SU-DHL-6 (cell line): ENCODE measurements around the gene COL18A1.

Experiments
- H2AFZ ChIP-seq: fragments of 200-600 bp; sonication (generic); 2 replicates; pipeline ENCODE4 v1.6.1; 2014; ENCODE audit warnings: low read depth, mild to moderate bottlenecking, moderate library complexity, mixed read lengths, antibody characterized with exemption, low read length; ENCODE audit not compliant: severe bottlenecking
- H3F3A ChIP-seq: fragments of 200-600 bp; shearing (Covaris generic); 2 replicates; pipeline ENCODE4 v1.6.0; 2016; ENCODE audit warnings: antibody characterized with exemption, mild to moderate bottlenecking; ENCODE audit not compliant: insufficient read depth
- H3K27ac ChIP-seq: fragments of 200-600 bp; sonication (generic); 2 replicates; pipeline ENCODE4 v1.5.1; 2016; ENCODE audit warnings: low read depth, mild to moderate bottlenecking, low read length, moderate library complexity, mixed read lengths
- H3K27me3 ChIP-seq: fragments of 200-600 bp; sonication (generic), shearing (Covaris generic); 2 replicates; pipeline ENCODE4 v1.6.0; 2014; ENCODE audit warnings: mild to moderate bottlenecking, low read length
- H3K36me3 ChIP-seq: fragments of 200-600 bp; sonication (generic); 2 replicates; pipeline ENCODE4 v1.6.1; 2014; ENCODE audit warnings: mild to moderate bottlenecking, low read length, mixed read lengths
- H3K4me2 ChIP-seq: fragments of 300-600, 200-600 bp; shearing (Covaris generic), sonication (generic); 2 replicates; pipeline ENCODE4 v1.6.0; 2014; ENCODE audit warnings: low read length, low read depth, mild to moderate bottlenecking; ENCODE audit not compliant: poor library complexity, severe bottlenecking
- H3K4me3 ChIP-seq: fragments of 200-600 bp; sonication (generic); 2 replicates; pipeline ENCODE4 v1.5.1; 2014; ENCODE audit warnings: antibody characterized with exemption, low read length, mild to moderate bottlenecking, mixed read lengths; ENCODE audit not compliant: insufficient read depth, poor library complexity, severe bottlenecking
- H3K79me2 ChIP-seq: fragments of 200-600 bp; sonication (generic); 2 replicates; pipeline ENCODE4 v1.6.1; 2014; ENCODE audit warnings: mild to moderate bottlenecking, low read length, moderate library complexity; ENCODE audit not compliant: insufficient read depth
- H3K9ac ChIP-seq: fragments of 200-600 bp; sonication (generic); 2 replicates; pipeline ENCODE4 v1.7.0; 2014; ENCODE audit warnings: mild to moderate bottlenecking, low read length
- H3K9me2 ChIP-seq: fragments of 200-600 bp; sonication (generic); replicated peaks from 2 replicates; pipeline ENCODE4 v1.6.1; 2014; ENCODE audit warnings: low read length; ENCODE audit not compliant: insufficient read depth
- H3K9me3 ChIP-seq: fragments of 200-600 bp; sonication (generic); 2 replicates; pipeline ENCODE4 v1.6.1; 2014; ENCODE audit warnings: low read length, mixed read lengths; ENCODE audit not compliant: insufficient read depth
- H4K20me1 ChIP-seq: fragments of 200-600 bp; sonication (generic); 2 replicates; pipeline ENCODE4 v1.6.1; 2014; ENCODE audit warnings: low read depth, mild to moderate bottlenecking, antibody characterized with exemption, low read length, moderate library complexity, mixed read lengths
- EZH2phosphoT487 ChIP-seq: fragments of 200-600 bp; sonication (generic), shearing (Covaris generic); conservative IDR thresholded peaks from 2 replicates; pipeline ENCODE4 v1.6.1; 2018; ENCODE audit warnings: mild to moderate bottlenecking, antibody characterized with exemption, low read length, moderate library complexity, mixed read lengths
- TF ChIP-seq, protein P1 (sequence below): fragments of 200-600 bp; sonication (generic); IDR thresholded peaks from one replicate; pipeline ENCODE4 v1.5.1; 2017; ENCODE audit warnings: antibody characterized with exemption, mild to moderate bottlenecking, low read length, moderate library complexity; ENCODE audit not compliant: insufficient read depth, poor library complexity, severe bottlenecking

The COL18A1 gene

DNA sequence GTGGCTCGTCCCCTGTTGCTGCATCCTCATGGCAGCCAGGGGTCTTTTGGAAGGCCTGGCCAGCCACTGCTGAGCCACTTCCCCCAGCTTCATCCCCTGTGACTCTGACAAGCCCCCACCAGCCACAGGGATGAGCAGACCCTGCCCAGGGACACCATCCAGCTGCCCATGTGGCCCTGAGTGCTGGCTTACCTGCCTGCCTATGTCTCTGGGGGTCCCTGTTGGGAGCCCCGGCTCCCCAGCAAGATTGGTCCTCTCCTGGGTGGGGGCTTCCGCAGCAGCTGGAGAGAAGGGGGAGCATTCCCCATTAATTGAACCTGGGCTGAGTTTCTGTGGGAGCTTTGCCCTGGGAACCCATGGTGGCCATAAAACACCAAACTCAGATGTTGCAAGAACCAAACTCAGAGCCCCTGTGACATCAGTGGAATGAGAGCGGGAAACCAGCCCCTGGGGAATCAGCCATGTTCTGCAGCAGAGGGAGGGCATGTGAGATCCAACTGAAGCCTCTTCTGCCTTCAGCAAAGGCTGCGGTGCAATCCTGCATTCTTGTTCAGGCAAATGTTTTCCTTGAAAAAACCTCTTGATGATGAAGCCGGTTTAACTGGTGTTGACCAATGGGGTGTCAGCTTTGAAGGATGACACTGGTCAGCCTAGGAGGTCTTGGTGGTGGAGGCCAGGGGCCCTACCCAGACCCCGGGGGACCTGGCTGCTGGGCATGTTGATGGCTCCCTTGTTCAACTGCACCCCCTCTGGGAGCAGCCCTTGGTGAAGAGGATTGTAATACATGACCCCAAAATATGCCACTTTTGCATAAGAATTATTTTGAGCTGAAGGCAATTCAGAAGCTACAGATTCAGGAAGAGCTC, 28.3 kb upstream of the COL18A1 start:
- no peak overlapping the region for H3K9ac ChIP-seq
- no peak overlapping the region for H3K4me2 ChIP-seq
- no peaks in the 10 kb centered on the region for H3K27me3 ChIP-seq
- no peak overlapping the region for H2AFZ ChIP-seq
- H3K36me3 ChIP-seq = no peaks in the 10 kb centered on the region
- TF ChIP-seq, protein P1, sequence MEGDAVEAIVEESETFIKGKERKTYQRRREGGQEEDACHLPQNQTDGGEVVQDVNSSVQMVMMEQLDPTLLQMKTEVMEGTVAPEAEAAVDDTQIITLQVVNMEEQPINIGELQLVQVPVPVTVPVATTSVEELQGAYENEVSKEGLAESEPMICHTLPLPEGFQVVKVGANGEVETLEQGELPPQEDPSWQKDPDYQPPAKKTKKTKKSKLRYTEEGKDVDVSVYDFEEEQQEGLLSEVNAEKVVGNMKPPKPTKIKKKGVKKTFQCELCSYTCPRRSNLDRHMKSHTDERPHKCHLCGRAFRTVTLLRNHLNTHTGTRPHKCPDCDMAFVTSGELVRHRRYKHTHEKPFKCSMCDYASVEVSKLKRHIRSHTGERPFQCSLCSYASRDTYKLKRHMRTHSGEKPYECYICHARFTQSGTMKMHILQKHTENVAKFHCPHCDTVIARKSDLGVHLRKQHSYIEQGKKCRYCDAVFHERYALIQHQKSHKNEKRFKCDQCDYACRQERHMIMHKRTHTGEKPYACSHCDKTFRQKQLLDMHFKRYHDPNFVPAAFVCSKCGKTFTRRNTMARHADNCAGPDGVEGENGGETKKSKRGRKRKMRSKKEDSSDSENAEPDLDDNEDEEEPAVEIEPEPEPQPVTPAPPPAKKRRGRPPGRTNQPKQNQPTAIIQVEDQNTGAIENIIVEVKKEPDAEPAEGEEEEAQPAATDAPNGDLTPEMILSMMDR = no peak
- TF ChIP-seq EZH2phosphoT487 = no peak
- H3K79me2 ChIP-seq = no peaks in the 10 kb centered on the region
- H3K4me3 ChIP-seq = no peak overlapping the region
- no peaks in the 10 kb centered on the region for H3K9me3 ChIP-seq
- no peaks in the 10 kb centered on the region for H4K20me1 ChIP-seq
- no peaks in the 10 kb centered on the region for H3F3A ChIP-seq
- no peaks in the 10 kb centered on the region for H3K9me2 ChIP-seq
- H3K27ac ChIP-seq = no peak overlapping the region

- Histone ChIP-seq H3K27me3 (no peaks in the 10 kb centered on the region), H3K4me2 (no peak overlapping the region), H3K79me2 (no peaks in the 10 kb centered on the region), H3F3A (no peaks in the 10 kb centered on the region), H2AFZ (no peak overlapping the region), H3K4me3 (no peak overlapping the region), H3K9me3 (no peaks in the 10 kb centered on the region), H4K20me1 (no peaks in the 10 kb centered on the region), H3K36me3 (no peaks in the 10 kb centered on the region), H3K9ac (no peak overlapping the region), H3K27ac (no peak overlapping the region), H3K9me2 (no peaks in the 10 kb centered on the region)
- no peak for TF ChIP-seq EZH2phosphoT487
- TF ChIP-seq, protein P1 = no peak
These were observed 27.6 kb upstream of the COL18A1 start for GRCh38 chr21:45377325-45377709.

DNA sequence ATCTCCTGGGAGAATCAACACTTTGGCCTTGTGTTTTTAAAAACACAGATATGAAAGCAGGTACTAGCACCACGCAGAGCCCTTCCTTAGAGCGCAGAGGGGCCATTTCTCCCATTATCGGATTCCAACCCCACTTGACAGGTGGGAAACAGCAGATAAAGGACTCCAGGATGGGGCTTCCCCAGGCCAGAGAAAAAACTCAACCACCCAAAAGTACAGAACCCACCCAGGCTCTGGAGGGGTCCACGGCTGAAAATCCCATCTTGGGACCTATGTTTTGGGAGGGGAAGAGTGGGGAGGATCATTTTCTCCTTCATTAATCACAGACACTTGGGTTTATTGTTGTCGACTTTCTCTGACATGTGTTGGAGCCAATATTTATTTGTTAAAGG, 27.1 kb upstream of the COL18A1 start:
- Histone ChIP-seq H4K20me1 (no peaks in the 10 kb centered on the region), H3K4me3 (no peak overlapping the region), H3F3A (no peaks in the 10 kb centered on the region), H3K4me2 (no peak overlapping the region), H3K27me3 (no peaks in the 10 kb centered on the region), H3K9me2 (no peaks in the 10 kb centered on the region), H3K36me3 (no peaks in the 10 kb centered on the region), H3K27ac (no peak overlapping the region), H3K9me3 (no peaks in the 10 kb centered on the region), H3K9ac (no peak overlapping the region), H3K79me2 (no peaks in the 10 kb centered on the region), H2AFZ (no peak overlapping the region)
- TF ChIP-seq EZH2phosphoT487 = no peak
- TF ChIP-seq, protein P1 = no peak
